Cardiac muscle cell (in vitro differentiated cells and primary cell): ENCODE data around the gene DGKZ. TPM values are rescaled to one million over a fixed set of nuclear protein-coding genes. Genes with fewer than 3 reads are reported as not detected.
A peak's percentile ranks its signal among the peaks of the same experiment; 100 is the strongest.

Source experiments
- DNase-seq, 2 donors: peaks; one replicate each; pipeline versions ENCODE4 v3.0.0 to v3.0.0-alpha.2; 2010 to 2017; ENCODE audit warnings: low read depth in 1 of 2, low spot score in 1 of 2
- H3K27ac ChIP-seq: fragments of 200-600 bp; sonication (generic); 2 replicates; pipeline ENCODE4 v1.5.1; 2016
- H3K27me3 ChIP-seq: fragments of 200-600 bp; sonication (generic); 2 replicates; pipeline ENCODE4 v1.6.0; 2016; ENCODE audit warnings: control low read depth
- H3K36me3 ChIP-seq: fragments of 200-600 bp; sonication (generic); 2 replicates; pipeline ENCODE4 v1.5.1; 2016; ENCODE audit warnings: control low read depth
- H3K4me1 ChIP-seq: fragments of 200-600 bp; sonication (generic); 2 replicates; pipeline ENCODE4 v1.8.1; 2017; ENCODE audit warnings: low read depth, mild to moderate bottlenecking, mixed run types
- H3K4me3 ChIP-seq: fragments of 200-600 bp; sonication (generic); 2 replicates; pipeline ENCODE4 v1.5.1; 2016; ENCODE audit warnings: mild to moderate bottlenecking
- H3K9me3 ChIP-seq: fragments of 200-600 bp; sonication (generic); 2 replicates; pipeline ENCODE4 v1.5.1; 2017; ENCODE audit warnings: low read depth, mild to moderate bottlenecking, control low read depth
- CTCF ChIP-seq: IDR thresholded peaks from 2 replicates; pipeline ENCODE4 v1.5.1; 2012; ENCODE audit warnings: low read depth, mild to moderate bottlenecking, low read length
- polyA plus RNA-seq: library from polyadenylated mRNA; unstranded; fragments of >200 nt; fragmentation: Nextera tagmentation; extraction: Ambion mirVana; gene quantifications from 2 replicates; pipeline ENCODE4 v1.2.1, GENCODE V29; 2016
- total RNA-seq: library from RNA; depleted of rRNA; stranded (reverse); fragments of >200 nt; gene quantifications from 2 replicates; pipeline ENCODE4 v1.2.3, GENCODE V29; 2016

DGKZ gene
- total and polyA plus RNA-seq, 2 experiments from 2014 or later, result 48.3 to 81.8 TPM

- TF ChIP-seq CTCF, result no peak
- DNase-seq, result no peak
- H3K36me3 ChIP-seq, result peaks cover 17% of the 10 kb centered on the region
- H3K9me3 ChIP-seq, result no peaks in the 10 kb centered on the region
- no peak overlapping the region for H3K27ac ChIP-seq
- no peaks in the 10 kb centered on the region for H3K27me3 ChIP-seq
- peaks cover 8% of the 10 kb centered on the region for H3K4me1 ChIP-seq
- H3K4me3 ChIP-seq, result no peak overlapping the region
Observed at GRCh38 chr11:46417711-46418110, 70.4 kb downstream of the DGKZ start.

GRCh38 chr11:46418751-46419150 is 71.5 kb downstream of the DGKZ start:
- Histone ChIP-seq H3K4me3 (no peak overlapping the region), H3K4me1 (peaks cover 8% of the 10 kb centered on the region), H3K27ac (no peak overlapping the region), H3K27me3 (no peaks in the 10 kb centered on the region), H3K36me3 (peaks cover 16% of the 10 kb centered on the region), H3K9me3 (no peaks in the 10 kb centered on the region)
- no peak for DNase-seq
- no peak for TF ChIP-seq CTCF

GRCh38 chr11:46420513-46420912 is 73.2 kb downstream of the DGKZ start:
- Histone ChIP-seq H3K36me3 (peaks cover 14% of the 10 kb centered on the region), H3K4me1 (peaks cover 8% of the 10 kb centered on the region)
- DNase-seq, result no peak

DNA sequence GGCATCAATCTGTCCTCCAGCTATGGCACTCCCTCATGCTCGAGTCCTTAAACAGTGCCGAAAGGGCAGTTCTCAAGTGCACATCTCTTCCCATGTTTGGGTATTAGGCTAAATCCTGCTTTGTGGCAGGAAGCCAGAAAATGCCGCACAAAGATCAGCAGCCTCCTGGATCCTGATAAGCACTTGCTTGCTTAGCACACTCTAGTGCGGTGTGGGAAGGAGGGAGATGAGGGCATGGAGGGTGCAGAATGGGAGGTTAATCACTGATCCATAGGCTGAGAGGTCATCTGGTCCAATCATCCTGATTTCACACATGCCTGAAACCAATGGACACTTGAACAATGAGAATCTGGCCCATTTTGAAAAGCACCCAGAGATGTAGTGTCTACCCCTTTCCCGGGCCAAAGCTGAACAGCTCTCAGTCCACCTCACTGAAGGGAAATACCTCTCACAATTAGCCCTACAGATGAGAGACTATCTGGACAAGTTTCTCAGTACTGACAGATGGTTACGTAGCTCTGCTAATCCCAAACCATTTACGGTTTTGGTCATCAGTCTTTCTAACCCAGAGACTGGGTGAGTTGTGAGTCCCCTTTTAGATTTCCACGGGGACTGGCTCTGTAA is 74.1 kb downstream of the DGKZ start:
- DNase-seq, result peak in 1 of 2 donors; percentile 63
- H3K4me1 ChIP-seq, result peaks cover 8% of the 10 kb centered on the region
- H3K27me3 ChIP-seq, result no peaks in the 10 kb centered on the region
- H3K36me3 ChIP-seq, result peaks cover 7% of the 10 kb centered on the region
- no peaks in the 10 kb centered on the region for H3K9me3 ChIP-seq
- peak overlapping the region; percentile 52 for H3K27ac ChIP-seq
- TF ChIP-seq CTCF, result no peak
- H3K4me3 ChIP-seq, result no peak overlapping the region

More at GRCh38 chr11:46420513-46420912, 73.2 kb downstream of the DGKZ start:
- Histone ChIP-seq H3K9me3 (no peaks in the 10 kb centered on the region), H3K27me3 (no peaks in the 10 kb centered on the region), H3K4me3 (no peak overlapping the region), H3K27ac (peak overlapping the region; percentile 52)
- TF ChIP-seq CTCF, result no peak

DNA sequence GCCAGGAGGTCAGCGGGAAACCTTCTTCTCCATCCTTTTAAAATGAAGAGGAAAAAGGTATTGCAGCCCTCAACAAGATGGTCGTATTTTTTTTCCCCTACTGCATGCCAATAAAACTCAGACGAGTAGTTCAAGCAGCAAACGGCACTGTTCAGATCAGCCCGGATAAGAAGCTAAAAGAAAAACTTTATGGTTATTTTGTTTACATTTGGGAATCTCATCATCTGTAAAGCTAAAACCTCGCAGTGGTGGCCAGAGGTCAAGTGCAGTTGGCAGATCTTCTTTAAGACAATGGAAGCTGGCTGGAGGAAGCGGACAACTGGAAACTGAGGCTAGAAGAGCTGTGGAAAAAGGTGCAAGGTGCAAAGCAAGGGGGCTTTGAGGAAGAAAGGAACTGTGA is 75.3 kb downstream of the DGKZ start:
- no peak for TF ChIP-seq CTCF
- no peaks in the 10 kb centered on the region for H3K9me3 ChIP-seq
- no peak overlapping the region for H3K4me3 ChIP-seq
- peak overlapping the region; percentile 52 for H3K27ac ChIP-seq
- H3K36me3 ChIP-seq, result peaks cover 3% of the 10 kb centered on the region
- H3K27me3 ChIP-seq, result no peaks in the 10 kb centered on the region
- H3K4me1 ChIP-seq, result peaks cover 8% of the 10 kb centered on the region
- no peak for DNase-seq
